Measurements from ENCODE around the gene CAMK4.
"Not testable (repeated sequence)": the region's sequence is repeated elsewhere in the genome, so short reads cannot be mapped to it uniquely, and the experiment has no call there.

Gene CAMK4

GRCh38 chr5:111257610-111258009 lies 33.4 kb downstream of the CAMK4 start:
- DNase-seq (ENCODE audit: low spot score): not testable (repeated sequence)

DNA sequence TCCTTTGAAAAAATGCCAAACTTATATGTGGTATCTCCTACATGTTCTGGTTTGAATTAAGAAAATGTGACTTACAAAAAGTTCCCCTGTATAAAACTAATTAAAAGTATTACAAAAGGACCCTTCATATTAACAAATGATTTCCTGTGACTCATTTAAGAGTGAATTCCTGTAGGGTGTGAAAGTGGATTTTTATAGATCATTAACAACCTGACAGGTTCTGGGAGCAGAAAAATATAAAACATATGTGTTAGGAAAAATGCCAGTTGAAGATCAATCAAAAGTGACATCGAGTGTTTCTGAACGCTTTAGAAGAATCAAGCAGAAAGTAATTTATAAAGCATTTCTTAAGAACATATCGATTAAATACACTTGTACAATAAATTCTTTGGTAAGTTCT lies 35.5 kb downstream of the CAMK4 start:
- DNase-seq (ENCODE audit: low spot score): no peak

GRCh38 chr5:111261610-111262009 lies 37.4 kb downstream of the CAMK4 start:
- DNase-seq (ENCODE audit: low spot score): no peak

- DNase-seq (ENCODE audit: low spot score): no peak
Measured at GRCh38 chr5:111262153-111262552, 38.0 kb downstream of the CAMK4 start.

DNA sequence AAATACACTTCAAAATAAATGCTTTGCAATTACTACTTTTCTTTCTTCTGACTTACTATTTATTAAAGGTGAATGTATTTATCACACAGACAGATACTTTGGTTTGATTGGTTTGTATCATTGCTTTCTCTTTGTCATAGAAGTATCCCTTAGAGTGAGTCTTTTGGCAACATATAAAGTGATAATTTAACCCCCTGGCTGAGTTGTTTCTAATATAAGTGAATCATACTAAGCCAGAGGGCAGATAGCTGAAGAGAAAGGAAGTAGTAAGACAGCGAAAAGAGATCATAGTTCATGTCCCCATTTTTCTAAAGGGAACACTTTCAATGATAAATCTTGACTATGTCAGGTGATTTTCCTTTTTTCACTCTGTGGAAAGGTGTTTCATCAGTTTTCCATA lies 38.6 kb downstream of the CAMK4 start:
- DNase-seq (ENCODE audit: low spot score): no peak

- no peak for DNase-seq (ENCODE audit: low spot score)
Measured at GRCh38 chr5:111266491-111266890, 42.3 kb downstream of the CAMK4 start.

- no peak for DNase-seq (ENCODE audit: low spot score)
Measured at GRCh38 chr5:111268300-111268699, 44.1 kb downstream of the CAMK4 start.

- no peak for DNase-seq (ENCODE audit: low spot score)
Measured at GRCh38 chr5:111271885-111272284, 47.7 kb downstream of the CAMK4 start.

DNA sequence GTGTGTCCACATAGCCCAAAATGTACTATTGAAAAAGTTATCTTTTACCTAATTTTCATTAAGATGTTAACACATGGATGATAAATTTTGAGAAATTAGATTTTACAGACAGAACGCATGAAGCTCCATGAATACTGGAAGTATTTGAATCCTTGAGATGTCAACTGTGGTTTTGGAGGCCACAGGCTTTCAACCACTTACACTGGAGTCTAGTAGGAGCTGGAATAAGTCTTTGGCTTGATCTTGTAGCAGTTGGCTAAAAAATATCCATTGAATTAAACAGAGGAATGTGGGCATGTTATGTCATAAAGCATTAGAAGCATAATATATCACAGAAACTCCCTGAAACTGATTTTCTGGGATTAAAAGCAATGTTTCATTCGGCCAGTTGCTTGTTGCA lies 52.9 kb downstream of the CAMK4 start:
- DNase-seq (ENCODE audit: low spot score): no peak

- peak; percentile 84 for DNase-seq (ENCODE audit: low spot score)
Measured at GRCh38 chr5:111278858-111279504, 54.8 kb downstream of the CAMK4 start.

GRCh38 chr5:111280282-111280951 lies 56.2 kb downstream of the CAMK4 start:
- no peak for DNase-seq (ENCODE audit: low spot score)

- DNase-seq (ENCODE audit: low spot score): no peak
Measured at GRCh38 chr5:111282798-111283197, 58.6 kb downstream of the CAMK4 start.

GRCh38 chr5:111284825-111285224 lies 60.6 kb downstream of the CAMK4 start:
- no peak for DNase-seq (ENCODE audit: low spot score)

DNA sequence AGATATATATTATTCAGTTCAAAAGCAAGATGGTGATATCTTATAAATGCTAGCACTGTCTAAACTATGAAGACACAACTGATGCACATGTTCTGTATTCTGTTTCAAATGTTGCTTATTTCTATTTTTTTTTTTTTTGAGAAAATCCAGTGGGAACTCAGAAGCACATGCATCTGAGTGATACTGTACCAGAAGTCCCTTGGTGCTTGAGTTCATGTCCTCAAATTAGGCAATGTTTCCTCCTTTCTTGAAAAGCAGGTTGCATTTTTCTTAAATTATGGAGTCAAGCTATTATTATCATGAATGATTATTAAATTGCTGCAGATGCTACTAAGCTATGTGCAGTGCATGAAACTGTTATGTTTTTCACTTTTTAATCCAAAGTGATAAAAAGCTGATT lies 70.4 kb downstream of the CAMK4 start:
- no peak for DNase-seq (ENCODE audit: low spot score)

DNA sequence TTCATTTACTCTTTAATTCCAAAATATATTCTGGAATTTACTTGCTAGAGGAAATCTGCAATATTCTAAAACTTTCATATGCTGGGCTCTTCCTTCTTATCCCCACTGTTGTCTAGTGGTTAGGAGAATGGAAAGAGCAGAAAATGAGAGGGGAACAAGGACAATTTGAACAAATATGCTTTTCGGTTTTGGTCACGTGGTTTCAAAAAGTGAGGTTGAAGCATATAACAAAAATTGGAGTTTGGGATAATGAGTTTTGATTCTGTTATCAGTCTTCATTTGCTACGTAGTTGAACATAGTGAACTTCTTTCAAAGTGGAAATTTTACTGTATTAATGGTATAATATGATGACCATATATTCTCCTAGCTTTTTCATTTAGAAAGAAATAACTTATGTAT lies 71.5 kb downstream of the CAMK4 start:
- no peak for DNase-seq (ENCODE audit: low spot score)

GRCh38 chr5:111296570-111296969 lies 72.4 kb downstream of the CAMK4 start:
- no peak for DNase-seq (ENCODE audit: low spot score)

GRCh38 chr5:111299067-111299481 lies 74.9 kb downstream of the CAMK4 start:
- DNase-seq (ENCODE audit: low spot score): no peak

- DNase-seq (ENCODE audit: low spot score): peak; percentile 19
Measured at GRCh38 chr5:111299831-111300432, 75.7 kb downstream of the CAMK4 start.

DNA sequence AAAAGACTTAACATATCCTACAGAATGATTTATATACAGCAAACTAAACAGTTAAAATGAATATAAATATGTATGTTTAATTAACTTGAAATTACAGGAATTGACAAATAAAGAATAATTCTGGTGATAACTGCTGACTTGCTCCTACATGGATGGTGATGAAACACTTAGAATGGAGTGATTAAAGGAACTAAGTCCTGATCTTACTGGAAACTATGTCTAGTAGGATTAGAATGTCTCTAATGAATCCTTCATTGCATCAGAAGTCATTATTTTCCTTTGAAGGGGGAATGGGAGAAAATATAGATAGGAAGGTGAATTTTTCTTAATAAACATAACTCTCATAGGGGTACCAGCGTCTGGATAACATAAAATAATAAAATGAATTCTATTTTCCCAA lies 77.1 kb downstream of the CAMK4 start:
- no peak for DNase-seq (ENCODE audit: low spot score)

GRCh38 chr5:111302043-111302442 lies 77.9 kb downstream of the CAMK4 start:
- DNase-seq (ENCODE audit: low spot score): not testable (repeated sequence)

- DNase-seq (ENCODE audit: low spot score): no peak
Measured at GRCh38 chr5:111308951-111309350, 84.8 kb downstream of the CAMK4 start.

- DNase-seq (ENCODE audit: low spot score): no peak
Measured at GRCh38 chr5:111309384-111309783, 85.2 kb downstream of the CAMK4 start.

All from activated CD4-positive, alpha-beta T cell treated with anti-CD3 and anti-CD28 coated beads, Interleukin-2, Interleukin-4, amounts not matched to agents 100 ng/mL and 50 ng/mL, durations not matched to agents 16 hours and 8 hours (primary cell).